Activated CD8-positive, alpha-beta memory T cell treated with anti-CD3 and anti-CD28 coated beads for 4 hours (primary cell): Measurements from ENCODE around the gene LCN6.
"Not testable (repeated sequence)": the region's sequence is repeated elsewhere in the genome, so short reads cannot be mapped to it uniquely, and the experiment has no call there.

Source experiments
- DNase-seq, 2 donors: peaks; one replicate each; pipeline ENCODE4 v3.0.0-alpha.2; 2020; ENCODE audit warnings: low read depth in 2 of 2

LCN6 gene

DNA sequence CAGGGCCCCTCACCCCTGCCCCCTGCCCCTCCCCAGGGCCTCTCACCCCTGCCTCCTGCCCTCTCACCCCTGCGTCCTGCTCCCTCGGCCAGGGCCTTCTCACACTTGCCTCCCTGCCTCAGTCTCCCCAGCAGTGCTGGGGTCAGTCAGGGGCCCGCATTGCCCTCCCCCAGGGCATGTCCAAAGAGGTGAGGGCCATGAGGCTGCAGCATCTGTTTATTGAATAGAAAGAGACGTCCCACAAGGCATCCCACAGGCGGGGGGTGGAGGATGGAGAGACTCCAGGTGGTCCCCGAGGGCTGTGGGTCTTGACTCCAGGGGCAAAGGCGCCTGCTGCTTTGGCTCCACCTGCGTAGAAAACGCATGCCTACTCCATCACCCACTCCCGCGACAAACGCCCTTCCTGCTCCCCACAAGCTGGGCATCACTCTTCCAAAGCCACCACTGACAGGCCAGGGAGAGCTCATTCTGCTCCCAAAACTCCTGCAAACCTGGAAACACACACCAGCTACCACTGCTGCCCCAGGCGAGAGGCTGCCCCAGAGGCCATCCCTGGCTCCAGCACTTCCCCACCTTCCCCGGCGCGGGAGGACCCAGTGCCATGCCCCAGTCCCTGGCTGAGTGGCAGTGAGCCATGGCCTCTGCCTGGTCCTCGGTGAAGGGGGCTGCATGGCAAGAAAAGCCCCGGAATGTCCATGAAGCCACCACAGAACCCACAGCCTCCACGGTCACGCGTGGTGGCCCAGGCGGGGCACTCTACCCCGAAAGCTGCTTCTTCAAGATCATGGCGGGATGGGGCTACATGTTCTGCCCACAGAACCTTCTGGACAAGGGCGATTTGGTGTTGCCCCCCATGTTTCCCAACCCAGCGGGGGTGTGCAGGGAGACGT is 11.4 kb upstream of the LCN6 start:
- no peak for DNase-seq

DNA sequence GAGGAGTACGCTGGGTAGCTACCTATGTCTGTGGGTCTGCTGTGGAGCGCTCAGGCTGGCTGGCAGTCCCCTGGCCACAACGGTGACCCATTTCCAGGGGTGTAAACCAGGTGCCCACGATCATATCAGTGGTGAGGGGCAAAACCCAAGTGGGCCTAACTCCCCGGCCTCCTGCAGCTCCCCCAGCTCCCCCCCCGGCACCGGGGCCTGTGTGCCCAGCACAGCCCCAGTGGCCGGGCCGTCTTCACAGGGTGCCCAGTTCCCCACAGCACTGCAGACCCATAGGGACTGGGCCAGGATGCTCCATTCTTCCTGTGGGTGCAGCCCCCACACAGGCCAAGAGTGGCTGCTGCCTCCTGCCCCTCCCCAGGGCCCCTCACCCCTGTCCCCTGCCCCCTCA is 10.7 kb upstream of the LCN6 start:
- no peak for DNase-seq

DNA sequence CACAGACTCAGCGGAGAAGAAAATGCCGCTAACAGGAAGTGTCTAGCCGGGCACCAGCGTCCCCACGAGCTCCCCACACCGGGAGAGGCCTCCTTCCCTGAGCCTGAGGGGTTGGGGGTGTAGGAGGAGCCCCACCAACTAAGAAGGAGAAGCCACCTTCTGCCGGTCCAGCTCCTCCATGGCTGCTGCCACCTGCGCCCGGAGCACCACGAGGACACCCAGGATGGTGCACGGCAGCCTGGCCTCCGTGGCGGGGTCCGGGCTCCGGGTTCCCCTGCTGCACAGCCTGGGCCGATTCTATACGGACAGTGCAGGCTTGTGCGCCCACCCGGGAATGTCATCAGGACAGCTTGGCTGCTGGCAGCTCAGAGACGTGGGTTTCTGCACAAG is 9.4 kb upstream of the LCN6 start:
- no peak for DNase-seq

DNA sequence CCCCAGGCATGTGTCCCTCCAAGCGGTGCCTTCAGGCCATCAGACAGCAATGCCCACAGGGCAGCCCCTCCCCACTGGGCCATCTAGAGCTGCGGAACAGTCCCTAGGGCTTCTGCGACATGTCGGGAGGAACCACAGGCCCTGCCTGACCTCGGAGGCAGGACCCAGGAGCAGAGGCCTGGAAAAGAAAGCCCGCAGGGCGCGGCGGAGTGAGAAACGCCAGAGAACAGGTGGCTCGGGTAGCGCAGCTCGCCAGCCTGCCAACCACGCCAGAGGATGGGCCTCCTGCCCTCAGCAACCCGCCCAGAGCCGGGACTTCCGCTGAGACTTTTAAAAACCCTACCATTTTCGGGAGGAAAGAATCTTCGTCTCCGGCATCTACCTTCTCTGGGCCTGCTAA is 9.0 kb upstream of the LCN6 start:
- DNase-seq = no peak

DNA sequence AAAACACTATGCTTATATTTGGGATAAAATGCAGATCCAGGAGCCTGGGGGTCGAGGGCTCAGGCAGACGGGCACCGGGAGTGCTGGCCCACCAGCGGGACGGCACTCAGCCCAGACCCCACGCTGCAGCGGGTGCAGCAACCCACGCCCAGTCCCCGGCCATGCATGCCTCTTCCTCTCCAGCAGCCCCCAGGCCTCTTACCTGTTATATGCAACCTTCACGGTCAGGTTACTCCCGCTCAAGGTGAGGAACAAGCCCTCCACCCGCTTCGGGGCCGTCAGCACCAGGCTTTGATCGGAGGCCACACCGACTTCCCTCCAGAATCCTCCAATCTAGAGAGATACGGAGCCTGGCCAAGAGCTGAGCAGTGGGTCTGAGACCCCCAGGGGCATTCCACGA is 8.5 kb upstream of the LCN6 start:
- DNase-seq = no peak

DNA sequence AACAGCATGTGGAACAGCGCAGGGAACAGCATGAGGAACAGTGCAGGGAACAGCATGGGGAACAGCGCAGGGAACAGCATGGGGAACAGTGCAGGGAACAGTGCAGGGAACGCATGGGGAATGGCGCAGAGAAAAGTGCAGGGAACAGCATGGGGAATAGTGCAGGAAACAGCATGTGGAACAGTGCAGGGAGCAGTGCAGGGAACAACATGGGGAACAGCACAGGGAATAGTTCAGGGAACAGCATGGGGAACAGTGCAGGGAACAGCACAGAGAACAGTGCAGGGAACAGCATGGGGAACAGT is 7.8 kb upstream of the LCN6 start:
- DNase-seq = no peak

DNA sequence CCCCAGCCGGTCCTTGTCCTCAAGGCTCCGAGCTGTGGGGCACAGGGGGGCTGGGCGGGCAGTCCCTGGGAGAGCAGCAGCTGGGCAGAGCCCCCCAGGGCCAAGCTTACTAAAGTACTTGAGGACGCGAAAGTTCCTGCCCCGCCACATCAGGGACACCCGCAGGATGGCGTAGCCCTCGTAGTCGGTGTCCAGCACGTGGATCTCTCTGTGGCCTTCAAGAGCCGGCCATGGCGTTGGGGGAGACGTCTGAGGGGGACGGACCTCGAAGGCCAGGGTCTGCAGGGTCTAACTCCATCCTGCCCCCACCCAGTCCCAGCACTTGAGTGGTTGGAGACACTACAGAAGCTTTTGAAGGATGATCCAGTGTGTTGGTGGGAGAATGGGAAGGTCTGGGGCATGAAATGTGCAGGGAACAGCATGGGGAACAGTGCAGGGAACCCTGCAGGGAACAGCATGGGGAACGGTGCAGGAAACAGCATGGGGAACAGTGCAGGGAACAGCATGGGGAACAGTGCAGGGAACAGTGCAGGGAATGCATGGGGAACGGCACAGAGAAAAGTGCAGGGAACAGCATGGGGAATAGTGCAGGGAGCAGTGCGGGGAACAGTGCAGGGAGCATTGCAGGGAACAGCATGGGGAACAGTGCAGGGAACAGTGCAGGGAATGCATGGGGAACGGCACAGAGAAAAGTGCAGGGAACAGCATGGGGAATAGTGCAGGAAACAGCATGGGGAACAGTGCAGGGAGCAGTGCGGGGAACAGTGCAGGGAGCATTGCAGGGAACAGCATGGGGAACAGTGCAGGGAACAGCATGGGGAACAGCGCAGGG is 7.2 kb upstream of the LCN6 start:
- DNase-seq = not testable (repeated sequence)

DNA sequence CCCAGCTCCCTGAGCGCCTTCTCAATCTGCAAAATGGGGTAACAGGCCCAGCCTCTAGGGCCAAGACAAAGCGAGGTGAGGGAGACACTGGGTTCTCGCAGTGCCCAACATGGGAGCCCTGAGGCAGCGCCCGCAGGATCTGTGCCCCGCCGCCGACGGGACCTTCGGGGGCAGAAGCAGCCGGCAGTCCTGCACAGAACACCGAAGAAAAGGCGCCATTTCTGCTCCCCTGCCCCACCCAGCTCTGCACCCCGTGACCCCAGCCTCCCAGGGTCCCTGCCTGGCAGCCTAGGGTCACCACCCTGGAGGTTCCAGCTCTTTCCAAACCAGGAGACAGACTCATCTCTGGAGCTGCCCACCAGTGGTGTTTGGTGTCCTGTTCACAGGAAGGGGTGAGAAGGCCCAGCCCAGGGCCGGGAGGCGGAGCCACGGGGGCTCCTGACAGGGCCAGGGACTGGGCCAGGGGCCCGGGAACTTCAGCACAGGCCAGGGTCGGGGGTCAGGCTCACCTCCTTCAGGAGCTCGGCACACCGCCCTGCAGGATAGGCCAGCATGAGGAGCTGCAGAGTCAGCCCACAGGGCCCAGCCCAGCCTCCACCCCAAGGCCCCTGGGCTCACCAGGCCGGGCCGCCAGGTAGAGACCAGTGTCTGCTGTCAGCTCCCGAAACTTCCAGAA is 6.4 kb upstream of the LCN6 start:
- DNase-seq = no peak

DNA sequence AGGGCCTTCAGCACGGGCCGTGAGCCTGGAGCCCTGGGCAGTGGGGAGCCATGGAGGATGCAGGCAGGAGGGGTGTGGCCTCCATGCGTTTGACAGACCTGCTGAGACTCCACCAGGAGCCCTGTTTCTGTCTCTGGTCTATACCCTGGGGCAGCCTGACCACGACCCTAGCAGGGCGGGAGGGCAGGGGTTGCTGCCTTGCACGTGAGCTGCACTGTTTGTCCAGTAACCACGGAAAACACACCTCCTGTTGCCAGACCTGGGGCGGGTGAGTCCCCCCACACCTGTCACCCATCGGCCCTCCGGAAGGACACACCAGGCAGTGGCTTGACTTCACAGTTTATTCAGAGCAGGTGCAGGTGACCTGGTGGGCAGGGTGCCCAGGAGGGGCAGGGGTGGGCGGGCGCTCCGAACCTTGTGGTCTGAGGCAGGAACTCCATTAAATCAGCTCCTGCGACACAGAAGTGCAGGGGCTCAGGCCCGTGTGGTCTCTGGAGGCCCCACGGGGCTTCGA is 5.8 kb upstream of the LCN6 start:
- DNase-seq = no peak

DNA sequence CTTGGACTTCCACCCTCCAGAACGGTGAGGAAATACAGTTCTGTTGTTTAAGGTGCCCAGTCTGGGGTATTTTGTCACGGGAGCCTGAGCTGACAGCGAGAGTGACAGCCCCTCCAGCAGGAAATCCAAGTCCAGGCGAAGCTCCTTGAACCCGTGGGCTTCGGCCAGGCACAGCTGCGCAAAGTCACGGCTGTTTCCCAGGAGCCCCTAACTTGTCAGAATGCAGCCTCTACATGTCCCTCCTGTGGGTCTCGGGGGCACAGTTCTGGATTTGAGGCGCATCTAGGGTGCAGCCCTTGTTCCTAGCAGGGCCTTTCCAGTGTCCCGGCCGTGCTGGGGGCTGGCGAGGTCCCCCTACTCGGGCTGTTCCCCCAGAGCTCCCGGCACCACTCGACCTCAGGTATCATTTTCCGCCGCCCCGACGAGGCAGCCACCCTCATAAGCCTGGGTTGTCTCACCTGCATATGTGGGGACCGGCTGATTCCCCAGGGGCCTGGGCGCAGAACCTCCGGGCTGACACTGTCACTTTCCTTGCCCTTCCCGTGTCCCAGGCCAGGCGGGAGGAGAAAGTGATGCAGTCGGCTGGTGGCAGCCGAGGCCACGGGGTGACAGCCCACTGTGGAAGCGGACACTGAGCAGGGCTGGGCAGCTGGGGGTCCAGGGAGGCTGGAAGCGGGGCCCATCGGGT is 5.2 kb upstream of the LCN6 start:
- no peak for DNase-seq

DNA sequence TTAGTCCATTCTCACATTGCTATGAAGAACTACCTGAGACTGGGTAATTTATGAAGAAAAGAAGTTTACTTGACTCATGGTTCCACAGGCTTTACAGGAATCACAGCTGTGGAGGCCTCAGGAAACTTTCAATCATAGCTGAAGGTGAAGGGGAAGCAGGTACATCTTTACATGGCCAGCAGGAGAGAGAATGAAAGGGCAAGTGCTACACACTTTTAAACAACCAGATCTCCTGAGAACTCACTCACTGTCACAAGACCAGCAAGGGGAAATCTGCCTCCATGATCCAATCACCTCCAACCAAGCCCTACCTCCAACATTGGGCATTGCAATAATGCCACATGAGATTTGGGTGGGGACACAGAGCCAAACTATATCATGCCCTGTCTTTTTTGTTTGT is 3.5 kb upstream of the LCN6 start:
- DNase-seq = no peak

DNA sequence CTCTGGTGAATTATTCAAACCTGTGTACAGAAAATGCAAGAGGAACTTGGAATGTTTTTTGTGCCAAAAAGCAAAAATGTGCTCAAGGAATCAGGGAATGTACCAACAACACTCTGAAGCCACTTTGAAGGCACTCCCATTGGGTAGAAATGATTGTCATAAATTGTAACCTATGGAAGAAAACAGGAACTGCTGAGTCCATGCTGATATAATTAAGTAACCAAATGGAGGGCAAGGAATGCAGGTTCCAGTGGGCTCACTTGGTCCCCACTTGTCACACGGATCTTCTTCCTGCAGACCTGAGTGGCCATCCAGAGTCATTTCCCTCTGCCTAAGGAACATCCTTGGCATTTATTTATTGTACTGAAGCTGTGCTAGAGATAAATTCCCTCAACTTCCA is 2.9 kb upstream of the LCN6 start:
- no peak for DNase-seq

DNA sequence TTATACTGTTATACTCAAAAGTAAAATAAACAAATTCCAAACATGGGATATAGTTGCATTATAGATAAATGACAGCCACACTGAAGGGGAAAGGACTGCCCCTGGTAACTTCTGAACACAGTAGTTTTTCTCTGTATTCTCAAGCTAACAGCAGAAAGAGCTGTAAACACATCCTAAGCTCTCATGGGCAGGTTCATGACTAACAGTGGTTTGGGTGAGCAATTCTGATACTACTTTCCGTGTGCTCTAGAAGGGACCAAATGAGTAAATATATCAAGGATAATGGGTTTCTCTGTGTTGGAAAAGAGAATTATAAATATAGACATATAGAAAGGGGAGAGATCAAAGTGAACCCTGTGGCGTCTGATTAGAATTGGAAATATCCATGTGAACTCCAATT is 2.2 kb upstream of the LCN6 start:
- DNase-seq = no peak

DNA sequence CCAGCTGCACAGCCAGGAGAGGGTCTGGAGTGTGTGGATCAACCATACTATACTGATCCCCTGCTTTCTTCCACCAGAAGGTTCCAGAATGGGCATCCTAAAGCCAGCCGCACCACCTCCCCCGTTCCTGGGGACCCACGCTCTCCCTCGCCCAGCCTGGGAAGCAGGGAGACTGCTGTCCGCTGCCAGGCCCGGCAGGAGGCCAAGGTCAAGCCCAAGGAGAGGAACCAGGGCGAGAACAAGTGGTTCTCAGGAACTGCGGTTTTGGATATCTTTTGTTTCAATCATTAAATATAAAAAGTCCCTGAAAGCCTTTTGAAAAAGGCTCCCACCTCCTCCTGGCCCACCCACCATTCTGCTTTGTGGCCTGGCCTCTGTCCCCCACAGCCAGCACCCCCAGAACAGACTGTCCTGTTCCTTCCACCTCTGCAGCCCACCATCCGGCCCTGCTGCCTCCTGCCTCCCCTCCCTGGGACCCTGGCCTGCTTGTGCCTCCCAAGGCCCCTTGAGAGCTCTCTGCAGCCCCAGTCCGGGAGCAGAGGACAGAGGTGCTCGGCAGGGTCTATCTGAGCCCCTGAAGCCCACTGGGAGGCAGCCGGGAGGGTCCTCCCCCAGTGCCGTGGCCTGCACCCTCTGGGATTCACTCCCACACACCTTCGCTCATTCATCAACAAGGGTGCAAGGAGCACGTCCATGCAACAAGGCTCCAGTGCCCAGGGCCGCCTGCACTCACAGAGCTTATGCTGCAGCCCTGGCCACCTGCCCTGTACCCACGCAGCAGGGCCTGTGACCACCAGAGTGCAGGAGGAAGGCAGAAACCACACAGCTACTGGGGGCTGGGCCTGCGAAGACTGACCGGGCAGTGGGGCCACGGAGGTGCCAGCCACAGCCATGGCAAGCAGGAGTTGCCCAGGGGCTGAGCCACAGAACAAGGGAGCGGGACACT is 614 bp upstream of the LCN6 start:
- DNase-seq = no peak

DNA sequence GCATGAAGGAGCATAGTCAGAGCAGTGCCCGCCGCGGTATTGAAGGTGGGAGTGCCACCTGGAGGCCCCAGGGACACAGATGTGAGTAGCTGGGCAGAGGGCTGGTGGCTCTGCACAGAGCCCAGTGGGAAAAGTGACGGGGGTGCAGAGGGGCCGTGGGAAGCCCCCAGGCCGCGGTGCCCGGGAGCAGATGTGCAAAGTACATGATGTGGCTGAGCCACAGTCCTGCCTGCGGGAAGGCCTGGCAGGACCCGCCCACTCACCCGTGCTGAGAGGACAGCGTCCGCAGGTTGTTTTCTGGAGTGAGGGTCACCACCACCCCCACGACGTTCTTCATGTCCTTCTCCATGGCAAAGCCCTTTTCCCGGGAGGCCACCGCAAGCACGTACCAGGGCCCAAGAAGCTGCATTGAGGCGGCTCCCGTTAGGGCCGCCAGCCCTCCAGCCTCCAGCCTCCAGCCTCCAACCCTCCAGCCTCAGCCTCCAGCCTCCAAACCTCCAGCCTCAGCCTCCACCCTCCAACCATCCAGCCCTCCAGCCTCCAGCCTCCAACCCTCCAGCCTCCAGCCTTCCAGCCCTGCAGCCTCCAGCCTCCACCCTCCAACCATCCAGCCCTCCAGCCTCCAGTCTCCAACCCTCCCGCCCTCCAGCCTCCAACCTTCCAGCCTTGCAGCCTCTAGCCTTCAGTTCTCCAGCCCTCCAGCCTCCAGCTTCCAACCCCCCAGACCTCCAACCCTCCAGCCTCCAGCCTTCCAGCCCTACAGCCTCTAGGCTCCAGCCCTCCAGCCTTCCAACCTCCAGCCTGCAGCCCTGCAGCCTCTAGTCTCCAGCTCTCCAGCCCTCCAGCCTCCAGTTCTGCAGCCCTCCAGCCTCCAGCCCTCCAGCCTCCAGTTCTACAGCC is 914 bp downstream of the LCN6 start:
- no peak for DNase-seq

DNA sequence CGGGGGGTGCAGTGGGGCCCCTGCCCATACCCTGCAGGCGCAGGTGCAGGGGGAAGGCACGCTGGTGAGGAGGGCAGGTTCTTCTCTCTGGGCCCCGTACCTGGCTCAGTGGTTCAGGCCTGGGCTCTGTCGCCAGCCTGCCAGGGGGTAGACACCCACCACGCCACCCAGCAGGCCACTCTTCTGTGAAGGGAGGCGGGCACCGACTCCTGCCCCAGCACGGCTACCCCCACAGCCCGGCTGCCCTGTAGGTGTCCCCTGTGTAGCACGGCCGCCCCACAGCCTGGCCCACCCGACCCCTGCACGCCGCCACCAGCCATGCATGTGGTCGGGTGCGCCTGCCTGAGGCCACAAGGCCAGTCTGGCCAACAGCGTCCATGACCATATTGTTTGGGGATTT is 1.7 kb downstream of the LCN6 start:
- no peak for DNase-seq

DNA sequence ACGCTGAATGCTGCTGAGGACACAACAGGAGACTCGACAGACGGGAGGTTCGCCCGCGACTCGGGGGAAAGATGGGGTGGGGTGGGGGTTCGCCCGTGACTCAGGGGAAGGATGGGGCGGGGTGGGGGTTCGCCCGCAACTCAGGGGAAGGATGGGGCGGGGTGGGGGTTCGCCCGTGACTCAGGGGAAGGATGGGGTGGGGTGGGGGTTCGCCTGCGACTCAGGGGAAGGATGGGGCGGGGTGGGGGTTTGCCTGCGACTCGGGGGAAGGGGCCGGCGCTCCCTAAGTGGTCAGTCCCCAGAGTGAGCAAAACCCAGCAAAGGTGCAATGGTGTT is 2.2 kb downstream of the LCN6 start:
- DNase-seq = no peak

DNA sequence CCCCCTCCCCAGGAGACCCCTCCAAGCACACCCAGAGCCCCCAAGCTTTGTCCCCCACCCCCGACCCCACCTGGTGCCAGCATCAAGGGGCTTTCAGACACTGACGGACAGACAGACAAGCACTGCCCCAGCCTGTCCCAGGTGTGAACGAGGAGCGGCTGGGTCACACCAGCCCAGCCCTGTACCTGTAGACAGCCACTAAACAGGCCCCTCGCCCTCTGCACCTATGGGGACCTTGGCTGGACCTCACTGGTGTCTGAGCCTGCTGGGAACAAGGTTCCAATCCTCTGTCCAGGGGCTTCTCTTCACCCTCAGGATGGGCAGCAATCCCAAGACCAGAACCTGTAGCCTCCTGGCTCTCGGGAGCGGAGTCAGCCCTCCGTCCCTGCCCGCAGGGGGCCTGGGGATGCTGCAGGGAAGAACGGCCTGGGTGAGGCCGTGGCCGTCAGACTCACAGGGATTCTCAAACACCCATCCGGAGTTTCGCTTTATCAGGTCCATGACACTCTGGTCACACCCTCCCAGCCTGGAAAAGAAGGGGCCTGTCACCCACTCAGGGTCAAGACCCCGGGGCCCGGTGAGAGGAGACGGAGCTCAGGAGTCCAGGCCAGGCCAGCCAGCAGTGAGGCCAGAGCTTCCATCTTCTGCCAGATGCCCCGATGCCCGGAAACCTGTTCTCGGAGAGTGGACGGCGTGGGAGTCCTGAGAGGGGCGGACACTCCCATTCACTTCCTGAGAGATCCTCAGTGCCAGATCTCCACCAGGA is 2.8 kb downstream of the LCN6 start:
- no peak for DNase-seq

DNA sequence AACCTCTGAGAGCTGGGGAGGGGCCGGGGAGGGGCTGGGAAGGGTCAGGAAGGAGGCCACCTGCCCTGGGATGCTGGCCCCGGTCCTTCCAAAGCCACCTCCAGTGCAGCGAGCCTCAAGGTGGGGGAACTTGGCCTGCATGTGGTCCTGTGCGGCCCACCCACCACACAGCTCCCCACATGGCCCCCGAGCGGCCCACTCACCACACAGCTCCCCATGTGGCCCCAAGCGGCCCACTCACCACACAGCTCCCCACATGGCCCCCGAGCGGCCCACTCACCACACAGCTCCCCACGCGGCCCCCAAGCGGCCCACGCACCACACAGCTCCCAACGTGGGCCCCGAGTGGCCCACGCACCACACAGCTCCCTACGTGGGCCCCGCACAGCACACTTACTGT is 3.6 kb downstream of the LCN6 start:
- DNase-seq = no peak
